NT2/D1 (cell line): ENCODE data around the gene RCSD1.

Experiments
- DNase-seq: peaks from one replicate; pipeline ENCODE4 v3.0.0-alpha.2; 2011; ENCODE audit warnings: low read depth, low spot score
- H3K27me3 ChIP-seq: 2 replicates; pipeline ENCODE4 v1.6.0; 2011; ENCODE audit warnings: mild to moderate bottlenecking; ENCODE audit not compliant: insufficient read length, insufficient read depth
- H3K36me3 ChIP-seq: 2 replicates; pipeline ENCODE4 v1.6.1; 2011; ENCODE audit warnings: mild to moderate bottlenecking, low read length, mixed read lengths; ENCODE audit not compliant: insufficient read depth, insufficient read length
- H3K4me1 ChIP-seq: 2 replicates; pipeline ENCODE4 v1.5.1; 2011; ENCODE audit not compliant: insufficient read depth, insufficient read length
- H3K4me3 ChIP-seq: 2 replicates; pipeline ENCODE4 v1.5.1; 2011; ENCODE audit warnings: low read depth; ENCODE audit not compliant: insufficient read length
- H3K9ac ChIP-seq: 2 replicates; pipeline ENCODE4 v1.6.0; 2011; ENCODE audit warnings: low read depth; ENCODE audit not compliant: insufficient read length
- H3K9me3 ChIP-seq: 2 replicates; pipeline ENCODE4 v1.5.1; 2011; ENCODE audit warnings: mild to moderate bottlenecking, low read length; ENCODE audit not compliant: insufficient read depth
- SUZ12 ChIP-seq: IDR thresholded peaks from 2 replicates; pipeline ENCODE4 v1.6.1; 2011; ENCODE audit not compliant: insufficient read length, insufficient read depth; ENCODE audit errors: extremely low read depth
- YY1 ChIP-seq: IDR thresholded peaks from 2 replicates; pipeline ENCODE4 v1.6.1; 2011; ENCODE audit not compliant: insufficient read length, insufficient read depth
- ZNF274 ChIP-seq: IDR thresholded peaks from 2 replicates; pipeline ENCODE4 v1.6.1; 2011; ENCODE audit warnings: mild to moderate bottlenecking, low read depth, low read length

Gene RCSD1

DNA sequence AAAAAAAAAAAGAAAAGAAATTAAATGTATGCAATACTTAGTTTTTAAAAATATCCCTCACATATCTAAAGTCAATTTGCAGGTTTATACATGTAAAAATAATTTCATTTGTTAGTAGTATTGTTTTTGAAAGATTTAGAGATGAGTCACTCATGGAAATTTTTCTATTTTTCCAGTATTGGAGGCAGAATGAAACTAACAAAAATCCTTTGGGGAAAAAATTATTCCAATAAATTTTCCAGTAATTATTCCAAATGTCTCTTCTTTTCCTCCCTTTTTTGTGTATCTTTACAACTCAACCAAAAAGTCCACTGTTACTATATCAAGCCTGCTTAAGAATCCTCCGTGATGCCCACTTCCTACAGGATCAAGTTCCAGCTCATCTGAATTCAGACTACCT is 121.6 kb downstream of the RCSD1 start:
- Histone ChIP-seq H3K27me3 (no peaks in the 10 kb centered on the region), H3K9me3 (no peaks in the 10 kb centered on the region), H3K36me3 (peaks cover 10% of the 10 kb centered on the region), H3K4me1 (no peaks in the 10 kb centered on the region), H3K9ac (no peak overlapping the region), H3K4me3 (no peak overlapping the region)
- no peak for DNase-seq
- TF ChIP-seq YY1 = no peak
- no peak for TF ChIP-seq ZNF274
- no peak for TF ChIP-seq SUZ12

DNA sequence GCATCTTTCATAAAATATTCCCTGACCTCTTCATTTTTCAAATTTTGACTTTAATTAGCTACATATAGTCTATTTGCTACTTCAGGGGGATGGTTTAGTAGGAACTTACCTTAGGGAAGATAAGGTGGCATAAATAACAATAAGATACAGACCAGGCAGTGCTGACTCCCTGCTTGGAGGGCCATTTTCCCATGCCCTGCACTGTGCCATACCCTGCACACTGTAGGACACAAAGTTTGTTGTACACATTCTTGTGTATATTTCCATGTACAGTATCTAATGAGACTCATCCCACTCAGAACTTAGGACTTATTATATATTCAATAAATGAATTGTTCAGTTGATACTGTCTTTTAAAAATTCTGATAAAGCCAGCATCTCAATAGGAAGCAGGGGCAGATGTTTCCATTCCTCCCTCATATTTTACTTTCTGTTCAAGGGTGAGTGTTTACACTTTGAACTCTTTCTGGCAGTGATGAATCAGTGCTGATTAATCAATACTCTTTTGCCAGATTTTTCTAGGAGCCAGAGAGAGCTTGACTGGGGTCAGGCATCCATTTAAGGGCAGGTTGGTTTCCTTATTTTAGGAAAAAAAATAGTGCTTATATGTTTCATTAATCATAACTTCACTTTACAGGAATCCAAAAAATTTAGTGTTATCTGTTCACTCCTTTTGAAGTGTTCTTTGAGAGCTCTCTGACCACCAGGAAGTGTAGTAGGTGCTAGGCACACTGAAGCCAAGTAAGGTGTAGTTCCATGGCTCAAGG is 122.4 kb downstream of the RCSD1 start:
- no peak for TF ChIP-seq SUZ12
- no peak for TF ChIP-seq YY1
- no peak for TF ChIP-seq ZNF274
- Histone ChIP-seq H3K4me1 (no peaks in the 10 kb centered on the region), H3K27me3 (no peaks in the 10 kb centered on the region), H3K9ac (no peak overlapping the region), H3K4me3 (no peak overlapping the region), H3K9me3 (no peaks in the 10 kb centered on the region), H3K36me3 (peaks cover 6% of the 10 kb centered on the region)
- DNase-seq = no peak

DNA sequence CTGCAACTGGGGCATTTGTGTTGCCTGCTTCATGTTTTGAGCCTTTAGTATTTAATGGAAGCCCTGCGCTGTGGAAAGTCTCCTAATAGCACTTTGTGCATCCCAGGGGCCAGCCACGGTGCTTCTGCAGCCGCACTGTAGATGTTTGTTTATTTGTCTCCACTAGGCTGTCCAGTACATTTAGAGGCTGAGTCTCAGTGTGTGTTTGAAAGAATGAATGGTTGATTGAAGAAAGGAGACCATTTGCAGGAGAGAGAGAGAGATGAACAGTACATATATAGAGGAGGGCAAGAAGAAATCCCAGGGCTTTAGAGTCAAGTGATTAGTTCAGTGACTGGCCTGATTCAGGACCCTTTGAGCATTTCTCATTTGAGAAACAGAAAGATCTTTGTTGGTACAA is 125.6 kb downstream of the RCSD1 start:
- TF ChIP-seq ZNF274 = no peak
- TF ChIP-seq YY1 = no peak
- no peak for TF ChIP-seq SUZ12
- Histone ChIP-seq H3K9ac (no peak overlapping the region), H3K27me3 (no peaks in the 10 kb centered on the region), H3K36me3 (peaks cover 12% of the 10 kb centered on the region), H3K4me3 (no peak overlapping the region), H3K4me1 (no peaks in the 10 kb centered on the region), H3K9me3 (no peaks in the 10 kb centered on the region)
- DNase-seq = no peak
